ENCODE data around the gene ZNF35.

Gene ZNF35

DNA sequence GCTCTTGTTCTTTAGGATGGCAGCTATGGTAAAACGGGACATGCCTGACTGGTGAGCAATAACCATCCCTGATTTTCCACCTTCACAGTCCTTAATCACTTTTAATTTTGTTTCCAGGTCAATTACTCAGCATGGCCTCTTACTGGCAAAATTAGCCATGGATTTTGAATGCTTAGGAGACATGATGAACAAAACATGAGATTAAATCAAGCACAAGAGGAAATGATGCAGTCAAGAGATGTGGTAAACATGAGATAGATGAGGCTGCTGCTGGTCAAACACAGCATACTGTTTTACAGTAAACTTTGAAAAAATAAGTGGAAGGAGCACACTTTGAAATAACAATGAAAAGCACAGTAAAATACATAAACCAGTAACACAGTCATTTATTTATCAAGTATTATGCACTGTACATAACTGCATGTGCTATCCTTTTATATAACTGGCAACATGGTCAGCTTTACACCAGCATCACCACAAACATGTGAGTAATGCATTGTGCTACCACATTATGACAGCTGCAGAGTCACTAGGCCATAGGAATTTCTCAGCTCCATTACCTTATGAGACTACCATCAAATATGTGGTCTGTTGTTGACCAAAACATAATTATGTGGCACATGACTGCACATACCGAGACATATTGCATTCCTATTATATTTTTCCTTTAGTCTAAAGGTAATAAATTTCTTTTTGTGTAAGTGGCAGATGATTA, 33.8 kb downstream of the ZNF35 start:
- DNase-seq (no peak), ATAC-seq (ENCODE audit: insufficient read depth, low read depth) (no peak)
- TF ChIP-seq EZH2 (IDR thresholded peaks at IDR 0.05; ENCODE audit: borderline replicate concordance, low read depth, low read length, severe bottlenecking) (no peak), CTCF (IDR thresholded peaks at IDR 0.05; ENCODE audit: borderline replicate concordance, extremely low read depth, low read length, poor library complexity, severe bottlenecking) (no peak)
- H3K4me3 ChIP-seq (ENCODE audit: low read depth in 1 of 2, low read length in 2 of 2), result no peak overlapping the region
- no peaks in the 10 kb centered on the region for H4K20me1 ChIP-seq (ENCODE audit: insufficient read depth, low read length)
- no peak overlapping the region for H3K27ac ChIP-seq (ENCODE audit: low read length)
- peaks cover 9% of the 10 kb centered on the region for H3K27me3 ChIP-seq (ENCODE audit: insufficient read depth, low read length, poor library complexity)
- no peaks in the 10 kb centered on the region for H3K79me2 ChIP-seq (ENCODE audit: insufficient read depth, low read length)
- H3K9ac ChIP-seq (ENCODE audit: low read depth, low read length), result no peak overlapping the region
- H2AFZ ChIP-seq (ENCODE audit: low read depth, low read length), result no peak overlapping the region
- no peak overlapping the region for H3K4me2 ChIP-seq (ENCODE audit: insufficient read depth, low read length)
- peaks cover 10% of the 10 kb centered on the region for H3K9me3 ChIP-seq (ENCODE audit: insufficient read depth, low read length, severe bottlenecking)
- H3K36me3 ChIP-seq (ENCODE audit: insufficient read depth, low read length), result no peaks in the 10 kb centered on the region
- peaks cover 14% of the 10 kb centered on the region for H3K4me1 ChIP-seq (ENCODE audit: insufficient read depth, low read length)

DNA sequence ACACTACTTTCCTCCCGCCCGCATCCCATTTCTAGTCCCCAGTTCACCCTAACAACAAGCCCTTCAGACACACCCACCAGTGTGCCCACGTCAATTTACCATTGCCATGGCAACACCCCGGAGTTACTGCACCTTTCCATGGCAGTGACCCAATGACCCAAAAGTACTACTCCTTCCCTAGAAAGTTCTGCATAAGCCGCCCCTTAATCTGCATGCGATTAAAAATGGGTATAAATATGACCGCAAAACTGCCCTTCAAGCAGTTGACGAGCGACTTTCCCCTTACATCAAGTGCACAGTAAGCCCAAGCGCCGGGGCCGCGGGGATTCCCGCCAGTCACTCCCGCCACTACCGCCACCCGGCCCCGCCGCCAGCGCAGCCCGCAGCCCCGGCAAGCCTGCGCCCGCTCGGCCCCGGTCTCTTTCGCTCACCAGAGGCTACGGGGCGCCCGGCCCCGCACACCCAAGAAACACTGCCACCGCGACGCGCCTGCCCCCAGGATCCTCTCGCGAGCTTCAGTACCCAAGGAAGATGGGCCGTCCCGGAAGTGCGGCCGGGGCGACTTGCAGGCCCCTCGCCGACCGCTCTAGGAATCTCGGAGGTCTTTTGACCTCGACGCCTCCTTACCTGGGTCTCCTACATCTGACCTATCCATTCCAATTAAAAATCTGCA, 36.7 kb downstream of the ZNF35 start:
- Histone ChIP-seq H3K36me3 (ENCODE audit: insufficient read depth, low read length) (no peaks in the 10 kb centered on the region), H4K20me1 (ENCODE audit: insufficient read depth, low read length) (no peaks in the 10 kb centered on the region), H3K4me1 (ENCODE audit: insufficient read depth, low read length) (peaks cover 14% of the 10 kb centered on the region), H3K9me3 (ENCODE audit: insufficient read depth, low read length, severe bottlenecking) (peaks cover 10% of the 10 kb centered on the region), H3K4me3 (ENCODE audit: low read depth in 1 of 2, low read length in 2 of 2) (peak overlapping the region; percentile 12 to 60; a peak in 3 of 4 replicates), H3K9ac (ENCODE audit: low read depth, low read length) (peak overlapping the region; percentile 51), H3K27ac (ENCODE audit: low read length) (no peak overlapping the region), H2AFZ (ENCODE audit: low read depth, low read length) (peak overlapping the region; percentile 68), H3K79me2 (ENCODE audit: insufficient read depth, low read length) (no peaks in the 10 kb centered on the region), H3K4me2 (ENCODE audit: insufficient read depth, low read length) (peak overlapping the region; percentile 56), H3K27me3 (ENCODE audit: insufficient read depth, low read length, poor library complexity) (peaks cover 9% of the 10 kb centered on the region)
- DNase-seq, result peak; percentile 81
- TF ChIP-seq CTCF (IDR thresholded peaks at IDR 0.05; ENCODE audit: borderline replicate concordance, extremely low read depth, low read length, poor library complexity, severe bottlenecking) (no peak), EZH2 (IDR thresholded peaks at IDR 0.05; ENCODE audit: borderline replicate concordance, low read depth, low read length, severe bottlenecking) (peak; percentile 79)
- peak; percentile 99 for ATAC-seq (ENCODE audit: insufficient read depth, low read depth)

- Histone ChIP-seq H3K9ac (ENCODE audit: low read depth, low read length) (no peak overlapping the region), H3K36me3 (ENCODE audit: insufficient read depth, low read length) (no peaks in the 10 kb centered on the region), H3K27ac (ENCODE audit: low read length) (no peak overlapping the region), H4K20me1 (ENCODE audit: insufficient read depth, low read length) (no peaks in the 10 kb centered on the region), H3K4me2 (ENCODE audit: insufficient read depth, low read length) (no peak overlapping the region), H2AFZ (ENCODE audit: low read depth, low read length) (no peak overlapping the region), H3K27me3 (ENCODE audit: insufficient read depth, low read length, poor library complexity) (peaks cover 9% of the 10 kb centered on the region), H3K4me3 (ENCODE audit: low read depth in 1 of 2, low read length in 2 of 2) (no peak overlapping the region), H3K4me1 (ENCODE audit: insufficient read depth, low read length) (peaks cover 14% of the 10 kb centered on the region), H3K79me2 (ENCODE audit: insufficient read depth, low read length) (no peaks in the 10 kb centered on the region), H3K9me3 (ENCODE audit: insufficient read depth, low read length, severe bottlenecking) (peaks cover 10% of the 10 kb centered on the region)
- no peak for ATAC-seq (ENCODE audit: insufficient read depth, low read depth)
- TF ChIP-seq EZH2 (IDR thresholded peaks at IDR 0.05; ENCODE audit: borderline replicate concordance, low read depth, low read length, severe bottlenecking), result no peak
- TF ChIP-seq CTCF (IDR thresholded peaks at IDR 0.05; ENCODE audit: borderline replicate concordance, extremely low read depth, low read length, poor library complexity, severe bottlenecking), result no peak
- no peak for DNase-seq
Measured at GRCh38 chr3:44687898-44688297, 39.4 kb downstream of the ZNF35 start.

Measured in DND-41 (cell line).